ENCODE measurements around the gene TMEM270. TPM values are rescaled to one million over a fixed set of nuclear protein-coding genes. Genes with fewer than 3 reads are reported as not detected.

The TMEM270 gene
- total RNA-seq, 1 experiment from 2014 or later = not detected

DNA sequence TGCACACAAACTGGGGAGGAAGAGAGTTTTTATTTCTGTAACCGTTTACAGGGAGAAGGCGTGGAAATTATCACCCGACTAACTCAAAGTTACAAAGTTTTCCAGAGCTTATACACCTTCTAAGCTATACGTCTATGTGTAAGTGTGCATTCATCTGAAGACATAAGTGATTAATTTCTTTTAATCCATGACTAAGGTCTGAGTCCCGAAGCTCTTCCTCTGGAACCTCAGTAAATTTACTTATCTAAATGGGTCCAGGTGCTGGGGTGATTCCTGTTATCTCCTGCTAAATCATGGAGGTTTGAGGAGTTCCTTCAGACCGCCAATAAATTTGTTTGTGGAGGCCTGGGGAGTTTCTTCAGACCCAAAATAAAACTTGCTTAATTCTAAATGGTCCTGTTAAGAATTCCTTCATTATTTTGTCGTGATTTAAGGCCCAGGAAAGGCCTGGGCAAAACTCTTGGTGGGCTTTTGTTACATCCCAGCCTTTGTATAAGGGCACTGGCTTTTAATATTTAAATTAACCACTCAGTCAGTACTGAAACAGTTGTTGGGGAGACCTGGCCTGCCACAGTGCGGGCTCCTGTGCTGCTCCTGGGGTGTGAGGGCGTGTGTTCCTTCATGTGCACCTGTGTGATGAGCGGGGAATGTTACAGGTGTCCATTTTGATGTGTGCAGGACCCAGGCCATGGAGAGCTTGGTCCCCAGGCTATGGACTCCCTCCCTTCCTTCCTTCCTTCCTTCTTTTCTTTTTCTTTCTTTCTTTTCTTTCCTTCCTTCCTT, 12.8 kb upstream of the TMEM270 start:
- POLR2A ChIA-PET = interaction anchor here (1.6 kb wide), 1 partner anchor 26 kb away, joined by 5 read pairs; no protein-coding TSS in a partner anchor
- CTCF ChIA-PET = interaction anchor here (0.6 to 2.1 kb wide), 4 partner anchors 36 to 138 kb away, joined by 3 to 4 read pairs (median 3); no protein-coding TSS in a partner anchor
- Mint-ChIP-seq H3K27ac (ENCODE audit: low read depth, unreplicated experiment) (peak overlapping the region; percentile 51), H3K4me3 (ENCODE audit: unreplicated experiment) (no peak overlapping the region), H3K27me3 (ENCODE audit: insufficient read depth, unreplicated experiment) (no peaks in the 10 kb centered on the region), H3K9me3 (ENCODE audit: unreplicated experiment) (no peaks in the 10 kb centered on the region), H3K36me3 (ENCODE audit: insufficient read depth, unreplicated experiment) (no peaks in the 10 kb centered on the region), H3K4me1 (ENCODE audit: insufficient read depth, unreplicated experiment) (peaks cover 51% of the 10 kb centered on the region)
- BruUV-seq (replicated peaks) = no TSS peak
- TF ChIP-seq, protein P1, sequence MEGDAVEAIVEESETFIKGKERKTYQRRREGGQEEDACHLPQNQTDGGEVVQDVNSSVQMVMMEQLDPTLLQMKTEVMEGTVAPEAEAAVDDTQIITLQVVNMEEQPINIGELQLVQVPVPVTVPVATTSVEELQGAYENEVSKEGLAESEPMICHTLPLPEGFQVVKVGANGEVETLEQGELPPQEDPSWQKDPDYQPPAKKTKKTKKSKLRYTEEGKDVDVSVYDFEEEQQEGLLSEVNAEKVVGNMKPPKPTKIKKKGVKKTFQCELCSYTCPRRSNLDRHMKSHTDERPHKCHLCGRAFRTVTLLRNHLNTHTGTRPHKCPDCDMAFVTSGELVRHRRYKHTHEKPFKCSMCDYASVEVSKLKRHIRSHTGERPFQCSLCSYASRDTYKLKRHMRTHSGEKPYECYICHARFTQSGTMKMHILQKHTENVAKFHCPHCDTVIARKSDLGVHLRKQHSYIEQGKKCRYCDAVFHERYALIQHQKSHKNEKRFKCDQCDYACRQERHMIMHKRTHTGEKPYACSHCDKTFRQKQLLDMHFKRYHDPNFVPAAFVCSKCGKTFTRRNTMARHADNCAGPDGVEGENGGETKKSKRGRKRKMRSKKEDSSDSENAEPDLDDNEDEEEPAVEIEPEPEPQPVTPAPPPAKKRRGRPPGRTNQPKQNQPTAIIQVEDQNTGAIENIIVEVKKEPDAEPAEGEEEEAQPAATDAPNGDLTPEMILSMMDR (IDR thresholded peaks at IDR 0.05; ENCODE audit: unreplicated experiment) = no peak
- DNase-seq (ENCODE audit: unreplicated experiment) = no peak
- intact Hi-C loops (cut with micrococcal nuclease) = no loop called here

DNA sequence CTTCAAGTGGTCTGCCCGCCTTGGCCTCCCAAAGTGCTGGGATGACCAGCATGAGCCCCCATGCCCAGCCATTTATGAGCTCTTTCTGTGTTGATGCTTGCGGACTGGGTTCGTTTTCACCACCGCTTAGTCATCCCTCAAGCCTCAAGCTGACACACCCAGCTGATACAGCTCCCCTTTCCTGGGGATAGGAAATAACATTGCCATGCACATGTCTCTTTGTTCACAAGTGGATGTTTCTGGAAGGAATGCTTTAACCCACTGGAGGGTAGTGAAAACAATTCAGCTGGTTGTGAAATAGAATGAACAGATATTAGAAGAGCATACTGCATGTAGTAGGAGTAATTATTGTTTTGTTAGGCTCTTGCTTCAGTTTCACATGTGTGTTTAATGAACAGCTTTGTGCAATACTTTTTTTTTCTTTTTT, 10.2 kb upstream of the TMEM270 start:
- Mint-ChIP-seq H3K4me1 (ENCODE audit: insufficient read depth, unreplicated experiment) (peaks cover 45% of the 10 kb centered on the region), H3K36me3 (ENCODE audit: insufficient read depth, unreplicated experiment) (no peaks in the 10 kb centered on the region), H3K27ac (ENCODE audit: low read depth, unreplicated experiment) (peak overlapping the region; percentile 94), H3K4me3 (ENCODE audit: unreplicated experiment) (peak overlapping the region; percentile 31), H3K9me3 (ENCODE audit: unreplicated experiment) (no peaks in the 10 kb centered on the region), H3K27me3 (ENCODE audit: insufficient read depth, unreplicated experiment) (no peaks in the 10 kb centered on the region)
- no TSS peak for BruUV-seq (replicated peaks)
- CTCF ChIA-PET = interaction anchor here (0.5 to 1.7 kb wide), 11 partner anchors 10 to 339 kb away, joined by 3 to 6 read pairs (median 4); no protein-coding TSS in a partner anchor
- DNase-seq (ENCODE audit: unreplicated experiment) = peak; percentile 97
- POLR2A ChIA-PET = interaction anchor here (0.6 to 4.4 kb wide), 15 partner anchors 8 to 462 kb away, joined by 3 to 48 read pairs (median 8); partner anchors contain the start of genes ABHD11, METTL27 and TBL2
- TF ChIP-seq, protein P1 (IDR thresholded peaks at IDR 0.05; ENCODE audit: unreplicated experiment) = no peak
- intact Hi-C loops (cut with micrococcal nuclease) = loop anchor here (1.0 kb wide), 3 partner anchors 28 to 112 kb away; partner anchors contain the start of gene ABHD11

DNA sequence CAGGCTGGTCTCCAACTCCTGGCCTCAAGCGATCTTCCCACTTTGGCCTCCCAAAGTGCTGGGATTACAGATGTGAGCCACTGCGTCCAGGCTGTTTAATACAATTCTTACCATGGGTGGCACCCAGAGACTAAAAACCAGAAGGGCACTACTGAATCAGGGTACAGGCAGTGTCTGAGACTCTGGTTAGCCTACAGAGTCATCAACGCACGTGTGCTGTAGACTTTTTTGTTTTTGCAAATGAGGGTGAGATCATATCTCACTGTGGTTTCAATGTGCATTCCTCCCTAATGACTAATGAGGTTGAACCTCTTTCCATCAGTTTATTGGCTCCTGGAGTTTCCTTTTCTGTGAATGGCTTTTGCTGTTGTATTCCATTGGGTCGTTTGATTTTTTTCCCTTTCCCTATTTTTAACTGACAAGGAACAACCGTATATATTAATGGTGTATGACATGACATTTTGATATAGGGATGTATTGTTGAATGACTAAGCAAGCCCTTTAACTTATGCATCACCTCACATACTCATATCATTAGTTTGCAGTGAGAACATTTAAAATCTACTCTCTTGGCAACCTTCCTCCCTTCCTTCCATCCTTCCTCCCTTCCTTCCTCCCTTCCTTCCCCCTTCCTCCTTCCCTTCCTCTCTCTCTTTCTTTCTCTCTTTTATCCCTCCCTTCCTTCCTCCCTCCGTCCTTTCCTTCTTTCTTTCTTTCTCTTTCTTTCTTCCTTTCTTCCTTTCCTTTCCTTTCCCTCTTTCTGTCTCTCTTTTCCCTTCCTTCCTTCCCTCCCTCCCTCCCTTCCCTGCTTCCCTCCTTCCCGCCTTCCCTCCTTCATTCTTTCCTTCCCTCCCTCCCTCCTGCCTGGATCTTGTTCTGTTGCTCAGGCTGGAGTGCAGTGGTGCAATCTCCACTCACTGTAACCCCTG, 9.3 kb upstream of the TMEM270 start:
- Mint-ChIP-seq H3K4me3 (ENCODE audit: unreplicated experiment) (peak overlapping the region; percentile 43), H3K27me3 (ENCODE audit: insufficient read depth, unreplicated experiment) (no peaks in the 10 kb centered on the region), H3K36me3 (ENCODE audit: insufficient read depth, unreplicated experiment) (no peaks in the 10 kb centered on the region), H3K9me3 (ENCODE audit: unreplicated experiment) (no peaks in the 10 kb centered on the region), H3K27ac (ENCODE audit: low read depth, unreplicated experiment) (peak overlapping the region; percentile 94), H3K4me1 (ENCODE audit: insufficient read depth, unreplicated experiment) (peaks cover 39% of the 10 kb centered on the region)
- intact Hi-C loops (cut with micrococcal nuclease) = loop anchor here (1.0 kb wide), 3 partner anchors 29 to 113 kb away; partner anchors contain the start of gene ABHD11
- POLR2A ChIA-PET = interaction anchor here (0.8 to 4.4 kb wide), 10 partner anchors 9 to 273 kb away, joined by 4 to 48 read pairs (median 19); partner anchors contain the start of genes ABHD11, METTL27 and TBL2
- BruUV-seq (replicated peaks) = no TSS peak
- CTCF ChIA-PET = interaction anchor here (0.7 to 1.7 kb wide), 3 partner anchors 11 to 26 kb away, joined by 3 to 6 read pairs (median 5); no protein-coding TSS in a partner anchor
- DNase-seq (ENCODE audit: unreplicated experiment) = peak; percentile 97
- TF ChIP-seq, protein P1 (IDR thresholded peaks at IDR 0.05; ENCODE audit: unreplicated experiment) = no peak
